ENCODE data around the gene KDM4C. TPM values are rescaled to one million over a fixed set of nuclear protein-coding genes. Genes with fewer than 3 reads are reported as not detected.

Gene KDM4C
- total RNA-seq, 6 donors from 2014 or later: 31.6 to 96.4 (median 41.2) TPM

DNA sequence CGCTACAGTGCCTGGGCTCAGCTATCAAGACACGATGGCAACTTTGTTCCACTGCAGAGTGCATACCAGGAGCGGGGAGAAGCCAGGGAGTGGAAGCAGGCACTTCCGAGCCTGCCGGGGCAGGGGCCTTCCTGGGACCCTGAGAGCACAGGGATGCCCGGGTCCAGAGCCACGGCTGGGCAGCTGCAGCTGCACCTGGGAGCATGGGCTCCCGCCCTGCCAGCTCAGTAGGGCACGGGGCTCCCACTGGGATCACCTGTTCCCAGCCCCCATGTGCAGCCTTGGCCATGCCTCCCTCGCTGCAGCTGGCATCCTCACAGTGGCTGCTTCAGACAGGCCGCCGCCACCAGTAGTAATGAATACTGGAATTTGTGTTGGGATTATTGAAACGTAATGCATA lies 391.5 kb downstream of the KDM4C start:
- TF ChIP-seq POLR2AphosphoS5 (IDR thresholded peaks at IDR 0.05) (no peak), EP300 (IDR thresholded peaks at IDR 0.05) (no peak), POLR2A (IDR thresholded peaks at IDR 0.05) (no peak)
- TF ChIP-seq, protein P1, sequence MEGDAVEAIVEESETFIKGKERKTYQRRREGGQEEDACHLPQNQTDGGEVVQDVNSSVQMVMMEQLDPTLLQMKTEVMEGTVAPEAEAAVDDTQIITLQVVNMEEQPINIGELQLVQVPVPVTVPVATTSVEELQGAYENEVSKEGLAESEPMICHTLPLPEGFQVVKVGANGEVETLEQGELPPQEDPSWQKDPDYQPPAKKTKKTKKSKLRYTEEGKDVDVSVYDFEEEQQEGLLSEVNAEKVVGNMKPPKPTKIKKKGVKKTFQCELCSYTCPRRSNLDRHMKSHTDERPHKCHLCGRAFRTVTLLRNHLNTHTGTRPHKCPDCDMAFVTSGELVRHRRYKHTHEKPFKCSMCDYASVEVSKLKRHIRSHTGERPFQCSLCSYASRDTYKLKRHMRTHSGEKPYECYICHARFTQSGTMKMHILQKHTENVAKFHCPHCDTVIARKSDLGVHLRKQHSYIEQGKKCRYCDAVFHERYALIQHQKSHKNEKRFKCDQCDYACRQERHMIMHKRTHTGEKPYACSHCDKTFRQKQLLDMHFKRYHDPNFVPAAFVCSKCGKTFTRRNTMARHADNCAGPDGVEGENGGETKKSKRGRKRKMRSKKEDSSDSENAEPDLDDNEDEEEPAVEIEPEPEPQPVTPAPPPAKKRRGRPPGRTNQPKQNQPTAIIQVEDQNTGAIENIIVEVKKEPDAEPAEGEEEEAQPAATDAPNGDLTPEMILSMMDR (IDR thresholded peaks at IDR 0.05): no peak
- H3K36me3 ChIP-seq: peaks cover 0 to 11% (median 7%) of the 10 kb centered on the region in 4 donors
- H3K4me1 ChIP-seq: peaks cover 0 to 8% (median 0%) of the 10 kb centered on the region in 4 donors
- H3K9me3 ChIP-seq: no peaks in the 10 kb centered on the region
- no peak overlapping the region for H3K27ac ChIP-seq
- DNase-seq: peak in 1 of 2 donors; percentile 70
- no peaks in the 10 kb centered on the region for H3K27me3 ChIP-seq
- 99 to 100% methylated on average over 9 to 13 of the region's 13 CpGs for WGBS, 2 donors
- no peak overlapping the region for H3K4me3 ChIP-seq
- no peak for ATAC-seq (ENCODE audit: low FRiP score in 2 of 2)

DNA sequence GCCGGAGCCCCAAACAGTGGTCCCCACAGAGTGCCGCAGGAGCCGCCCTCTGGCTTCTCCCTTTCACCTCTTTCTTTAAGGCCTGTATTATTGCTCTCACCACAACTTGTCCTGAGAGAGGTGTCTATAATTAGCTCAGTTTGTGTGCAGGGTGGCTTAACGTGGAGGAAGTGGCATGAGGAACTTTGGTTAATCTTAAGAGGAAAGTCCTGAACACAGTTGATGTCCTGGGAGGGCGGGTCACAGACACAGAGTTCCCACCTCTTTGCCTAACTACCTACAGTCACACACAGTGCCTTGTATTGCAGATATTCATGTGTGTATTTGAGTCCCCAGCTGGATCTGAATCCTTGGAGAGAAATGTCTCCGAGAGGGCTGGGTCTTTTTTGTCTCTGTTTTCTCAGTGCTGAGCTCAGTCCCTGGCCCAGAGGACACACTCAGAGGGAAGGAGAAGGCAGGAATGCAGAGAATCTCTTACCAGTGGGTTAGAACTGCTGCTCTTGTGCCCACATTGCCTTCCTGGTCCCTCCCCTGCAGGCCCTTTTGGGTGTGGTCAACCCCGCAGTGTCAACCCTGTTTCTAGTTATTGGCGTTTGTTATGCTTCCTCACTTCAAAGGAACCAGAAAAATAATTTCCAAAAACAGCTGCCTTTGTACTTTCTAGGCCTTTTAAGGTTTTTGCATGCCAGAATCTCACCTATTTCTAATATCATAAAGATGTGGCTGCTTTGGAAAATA lies 392.5 kb downstream of the KDM4C start:
- DNase-seq: no peak
- 68 to 73% methylated on average over 8 of the region's 8 CpGs for WGBS, 2 donors

DNA sequence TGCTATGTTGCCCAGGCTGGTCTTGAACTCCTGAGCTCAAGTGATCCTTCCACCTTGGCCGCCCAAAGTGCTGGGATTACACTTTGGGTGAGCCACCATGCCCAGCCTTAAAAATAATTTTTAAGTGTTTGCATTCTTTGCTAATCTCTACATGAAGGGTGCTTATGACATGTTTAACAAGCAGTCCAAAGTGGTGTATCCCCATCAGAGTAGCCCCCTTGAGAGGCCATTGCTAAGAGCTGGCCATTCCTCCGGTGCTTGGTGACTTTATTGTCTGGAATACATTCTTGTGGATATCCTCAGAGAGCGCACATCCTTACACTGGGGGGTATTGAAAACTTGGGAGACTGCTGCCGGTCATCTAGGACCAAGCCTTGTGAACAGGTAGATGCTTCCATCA lies 395.4 kb downstream of the KDM4C start:
- WGBS, 2 donors: 59 to 77% methylated on average over 4 of the region's 4 CpGs
- peaks cover 0 to 8% (median 0%) of the 10 kb centered on the region in 4 donors for H3K4me1 ChIP-seq
- TF ChIP-seq POLR2A (IDR thresholded peaks at IDR 0.05): no peak
- TF ChIP-seq, protein P1 (IDR thresholded peaks at IDR 0.05): no peak
- TF ChIP-seq EP300 (IDR thresholded peaks at IDR 0.05): no peak
- no peak for TF ChIP-seq POLR2AphosphoS5 (IDR thresholded peaks at IDR 0.05)
- H3K27me3 ChIP-seq: no peaks in the 10 kb centered on the region
- ATAC-seq (ENCODE audit: low FRiP score in 2 of 2) (peak in 1 of 2 donors; percentile 61), DNase-seq (no peak)
- no peak overlapping the region for H3K27ac ChIP-seq
- peaks cover 0 to 6% (median 3%) of the 10 kb centered on the region in 4 donors for H3K36me3 ChIP-seq
- H3K9me3 ChIP-seq: no peaks in the 10 kb centered on the region
- no peak overlapping the region for H3K4me3 ChIP-seq

More for the DNA sequence above, 392.5 kb downstream of the KDM4C start:
- peak in 1 of 2 donors; percentile 42 for ATAC-seq (ENCODE audit: low FRiP score in 2 of 2)
- no peaks in the 10 kb centered on the region for H3K9me3 ChIP-seq
- H3K4me3 ChIP-seq: no peak overlapping the region
- H3K4me1 ChIP-seq: peaks cover 0 to 8% (median 0%) of the 10 kb centered on the region in 4 donors
- H3K27ac ChIP-seq: no peak overlapping the region
- no peaks in the 10 kb centered on the region for H3K27me3 ChIP-seq
- no peak for TF ChIP-seq EP300 (IDR thresholded peaks at IDR 0.05)
- TF ChIP-seq, protein P1 (IDR thresholded peaks at IDR 0.05): no peak
- no peak for TF ChIP-seq POLR2AphosphoS5 (IDR thresholded peaks at IDR 0.05)
- TF ChIP-seq POLR2A (IDR thresholded peaks at IDR 0.05): no peak
- peaks cover 0 to 11% (median 7%) of the 10 kb centered on the region in 4 donors for H3K36me3 ChIP-seq

DNA sequence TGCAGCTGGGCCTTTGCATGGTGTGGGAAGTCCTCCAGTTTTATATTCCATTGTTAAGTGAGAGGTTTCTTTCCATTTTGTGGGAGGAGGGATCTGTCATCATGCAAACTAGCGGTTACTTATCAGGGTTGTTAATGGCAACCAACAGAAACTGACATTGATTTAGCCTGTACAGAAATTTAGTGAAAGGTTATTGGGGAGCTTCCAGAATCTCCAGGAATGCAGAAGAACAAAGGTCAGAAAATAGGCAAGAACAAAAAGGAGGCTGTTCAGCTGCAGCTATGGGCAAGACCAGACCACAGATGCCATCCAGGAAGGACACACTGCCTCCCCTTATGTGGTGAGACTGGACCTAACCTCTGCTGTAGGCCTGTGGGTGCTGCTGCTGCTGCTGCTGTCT lies 395.8 kb downstream of the KDM4C start:
- DNase-seq (no peak), ATAC-seq (ENCODE audit: low FRiP score in 2 of 2) (peak in 1 of 2 donors; percentile 43)
- Histone ChIP-seq H3K27ac (no peak overlapping the region), H3K4me1 (peaks cover 0 to 8% (median 0%) of the 10 kb centered on the region in 4 donors), H3K36me3 (peaks cover 0 to 1% (median 0%) of the 10 kb centered on the region in 4 donors), H3K4me3 (no peak overlapping the region), H3K27me3 (no peaks in the 10 kb centered on the region), H3K9me3 (no peaks in the 10 kb centered on the region)
- TF ChIP-seq, protein P1 (IDR thresholded peaks at IDR 0.05): no peak
- TF ChIP-seq POLR2A (IDR thresholded peaks at IDR 0.05): no peak
- no peak for TF ChIP-seq POLR2AphosphoS5 (IDR thresholded peaks at IDR 0.05)
- TF ChIP-seq EP300 (IDR thresholded peaks at IDR 0.05): no peak
- 63 to 64% methylated on average over 1 of the region's 1 CpG for WGBS, 2 donors
